Measurements from ENCODE around the gene SOD2. TPM values are rescaled to one million over a fixed set of nuclear protein-coding genes. Genes with fewer than 3 reads are reported as not detected.
A peak's percentile ranks its signal among the peaks of the same experiment; 100 is the strongest.

SOD2 gene
- total and polyA plus RNA-seq, 2 of the 13 experiments (the other 11 are each of a cell fraction or from before 2014, with no cell fraction given) = 304 to 309 TPM

DNA sequence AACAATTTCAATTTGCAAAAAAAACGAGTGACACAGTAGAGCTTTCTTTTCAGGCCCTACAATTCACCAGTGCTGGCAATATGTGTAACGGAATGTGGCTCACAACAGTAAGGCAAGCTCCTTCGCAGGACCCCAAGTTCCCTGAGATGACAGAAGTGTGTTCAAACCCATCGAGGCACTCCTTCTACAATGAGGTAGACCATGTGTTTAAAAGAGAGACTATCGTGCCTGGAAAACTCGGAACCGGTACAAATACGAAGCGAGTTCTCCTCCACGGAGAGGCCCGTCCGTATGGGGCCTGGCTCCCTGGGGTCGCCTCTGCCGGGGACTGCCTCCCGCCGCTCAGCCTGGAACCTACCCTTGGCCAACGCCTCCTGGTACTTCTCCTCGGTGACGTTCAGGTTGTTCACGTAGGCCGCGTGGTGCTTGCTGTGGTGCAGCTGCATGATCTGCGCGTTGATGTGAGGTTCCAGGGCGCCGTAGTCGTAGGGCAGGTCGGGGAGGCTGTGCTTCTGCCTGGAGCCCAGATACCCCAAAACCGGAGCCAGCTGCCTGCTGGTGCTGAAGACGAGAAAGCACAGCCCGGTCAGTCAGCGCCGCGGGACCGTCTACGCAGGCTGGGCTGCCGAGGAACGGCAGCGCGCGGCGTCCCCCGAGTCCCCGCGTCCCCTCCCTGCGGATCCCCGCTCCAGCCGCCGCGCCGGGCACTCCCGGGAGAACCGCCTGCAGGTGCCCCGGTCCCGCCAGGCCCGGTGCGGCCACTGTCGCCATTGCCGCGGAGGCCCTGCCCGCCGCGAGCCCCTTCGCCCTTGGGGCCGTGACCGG, 526 bp downstream of the SOD2 start (continued):
- TF ChIP-seq, protein P1, sequence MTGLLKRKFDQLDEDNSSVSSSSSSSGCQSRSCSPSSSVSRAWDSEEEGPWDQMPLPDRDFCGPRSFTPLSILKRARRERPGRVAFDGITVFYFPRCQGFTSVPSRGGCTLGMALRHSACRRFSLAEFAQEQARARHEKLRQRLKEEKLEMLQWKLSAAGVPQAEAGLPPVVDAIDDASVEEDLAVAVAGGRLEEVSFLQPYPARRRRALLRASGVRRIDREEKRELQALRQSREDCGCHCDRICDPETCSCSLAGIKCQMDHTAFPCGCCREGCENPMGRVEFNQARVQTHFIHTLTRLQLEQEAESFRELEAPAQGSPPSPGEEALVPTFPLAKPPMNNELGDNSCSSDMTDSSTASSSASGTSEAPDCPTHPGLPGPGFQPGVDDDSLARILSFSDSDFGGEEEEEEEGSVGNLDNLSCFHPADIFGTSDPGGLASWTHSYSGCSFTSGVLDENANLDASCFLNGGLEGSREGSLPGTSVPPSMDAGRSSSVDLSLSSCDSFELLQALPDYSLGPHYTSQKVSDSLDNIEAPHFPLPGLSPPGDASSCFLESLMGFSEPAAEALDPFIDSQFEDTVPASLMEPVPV (CRISPR knock-in tag; IDR thresholded peaks at IDR 0.05) = peak; percentile 30; the same call in 1 of the 2 replicates
- TF ChIP-seq KMT2B (CRISPR knock-in tag; IDR thresholded peaks at IDR 0.05) (no peak), ZNF670 (CRISPR knock-in tag; IDR thresholded peaks at IDR 0.05; ENCODE audit: borderline replicate concordance) (no peak), ATM (IDR thresholded peaks at IDR 0.05; ENCODE audit: borderline replicate concordance) (no peak), ZFP41 (CRISPR knock-in tag; IDR thresholded peaks at IDR 0.05; ENCODE audit: borderline replicate concordance) (0 out of 2 replicates have a peak, but pooled peaks have one; percentile 47), IRX3 (CRISPR knock-in tag; IDR thresholded peaks at IDR 0.05; ENCODE audit: borderline replicate concordance, low read depth) (0 out of 2 replicates have a peak, but pooled peaks have one; percentile 59), ZBTB4 (CRISPR knock-in tag; IDR thresholded peaks at IDR 0.05; ENCODE audit: borderline replicate concordance) (no peak), NFKBIZ (CRISPR knock-in tag; IDR thresholded peaks at IDR 0.05) (no peak), ZNF33B (CRISPR knock-in tag; IDR thresholded peaks at IDR 0.05) (no peak), ZSCAN12 (CRISPR knock-in tag; IDR thresholded peaks at IDR 0.05) (peak; percentile 63), TEAD3 (CRISPR knock-in tag; optimal IDR thresholded peaks at IDR 0.05; ENCODE audit: borderline replicate concordance) (no peak), GABPB1 (CRISPR knock-in tag; IDR thresholded peaks at IDR 0.05) (no peak; the same call in 1 of the 2 replicates), ZNF660 (CRISPR knock-in tag; IDR thresholded peaks at IDR 0.05; ENCODE audit: borderline replicate concordance, low read depth) (no peak), HDAC1 (CRISPR knock-in tag; IDR thresholded peaks at IDR 0.05) (peak; percentile 16), CREB3 (CRISPR knock-in tag; IDR thresholded peaks at IDR 0.05) (peak; percentile 28; the same call in 1 of the 2 replicates), NFKB2 (CRISPR knock-in tag; IDR thresholded peaks at IDR 0.05; ENCODE audit: borderline replicate concordance) (no peak; the same call in 1 of the 2 replicates)
- TF ChIP-seq, protein P2, sequence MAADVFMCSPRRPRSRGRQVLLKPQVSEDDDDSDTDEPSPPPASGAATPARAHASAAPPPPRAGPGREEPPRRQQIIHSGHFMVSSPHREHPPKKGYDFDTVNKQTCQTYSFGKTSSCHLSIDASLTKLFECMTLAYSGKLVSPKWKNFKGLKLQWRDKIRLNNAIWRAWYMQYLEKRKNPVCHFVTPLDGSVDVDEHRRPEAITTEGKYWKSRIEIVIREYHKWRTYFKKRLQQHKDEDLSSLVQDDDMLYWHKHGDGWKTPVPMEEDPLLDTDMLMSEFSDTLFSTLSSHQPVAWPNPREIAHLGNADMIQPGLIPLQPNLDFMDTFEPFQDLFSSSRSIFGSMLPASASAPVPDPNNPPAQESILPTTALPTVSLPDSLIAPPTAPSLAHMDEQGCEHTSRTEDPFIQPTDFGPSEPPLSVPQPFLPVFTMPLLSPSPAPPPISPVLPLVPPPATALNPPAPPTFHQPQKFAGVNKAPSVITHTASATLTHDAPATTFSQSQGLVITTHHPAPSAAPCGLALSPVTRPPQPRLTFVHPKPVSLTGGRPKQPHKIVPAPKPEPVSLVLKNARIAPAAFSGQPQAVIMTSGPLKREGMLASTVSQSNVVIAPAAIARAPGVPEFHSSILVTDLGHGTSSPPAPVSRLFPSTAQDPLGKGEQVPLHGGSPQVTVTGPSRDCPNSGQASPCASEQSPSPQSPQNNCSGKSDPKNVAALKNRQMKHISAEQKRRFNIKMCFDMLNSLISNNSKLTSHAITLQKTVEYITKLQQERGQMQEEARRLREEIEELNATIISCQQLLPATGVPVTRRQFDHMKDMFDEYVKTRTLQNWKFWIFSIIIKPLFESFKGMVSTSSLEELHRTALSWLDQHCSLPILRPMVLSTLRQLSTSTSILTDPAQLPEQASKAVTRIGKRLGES (CRISPR knock-in tag; IDR thresholded peaks at IDR 0.05; ENCODE audit: borderline replicate concordance) = 0 out of 2 replicates have a peak, but pooled peaks have one; percentile 27
